Chondrocyte (in vitro differentiated cells): ENCODE results near the gene GPC1. TPM values are rescaled to one million over a fixed set of nuclear protein-coding genes. Genes with fewer than 3 reads are reported as not detected.

ENCODE experiments used
- DNase-seq: peaks from one replicate; pipeline ENCODE4 v3.0.0; 2021; ENCODE audit warnings: mixed read lengths, low spot score
- H3K27ac Mint-ChIP-seq: one replicate; pipeline ENCODE4 v1.8.0; 2021; ENCODE audit warnings: mild to moderate bottlenecking, moderate library complexity, mixed read lengths; ENCODE audit not compliant: unreplicated experiment
- H3K27me3 Mint-ChIP-seq: 2 replicates; pipeline ENCODE4 v1.8.0; 2021; ENCODE audit warnings: low read depth, mixed read lengths
- H3K36me3 Mint-ChIP-seq: 2 replicates; pipeline ENCODE4 v1.8.0; 2021; ENCODE audit warnings: low read depth, mixed read lengths
- H3K4me1 Mint-ChIP-seq: 2 replicates; pipeline ENCODE4 v1.8.0; 2021; ENCODE audit warnings: low read depth, mild to moderate bottlenecking, mixed read lengths
- H3K4me3 Mint-ChIP-seq: one replicate; pipeline ENCODE4 v1.8.0; 2021; ENCODE audit warnings: mild to moderate bottlenecking, moderate library complexity, mixed read lengths; ENCODE audit not compliant: unreplicated experiment
- H3K9me3 Mint-ChIP-seq: 2 replicates; pipeline ENCODE4 v1.8.0; 2021; ENCODE audit warnings: low read depth, mixed read lengths
- total RNA-seq: library from RNA; stranded (reverse); gene quantifications from 3 replicates; pipeline ENCODE4 v1.2.1, GENCODE V29; 2021
- TF ChIP-seq, protein P1 (sequence below): fragments of 200-600 bp; sonication (generic); IDR thresholded peaks from 2 replicates; pipeline ENCODE4 v1.5.0; 2021; ENCODE audit warnings: antibody characterized with exemption, mild to moderate bottlenecking, moderate library complexity

Gene GPC1
- total RNA-seq, 1 donor from 2014 or later: 264 TPM

DNA sequence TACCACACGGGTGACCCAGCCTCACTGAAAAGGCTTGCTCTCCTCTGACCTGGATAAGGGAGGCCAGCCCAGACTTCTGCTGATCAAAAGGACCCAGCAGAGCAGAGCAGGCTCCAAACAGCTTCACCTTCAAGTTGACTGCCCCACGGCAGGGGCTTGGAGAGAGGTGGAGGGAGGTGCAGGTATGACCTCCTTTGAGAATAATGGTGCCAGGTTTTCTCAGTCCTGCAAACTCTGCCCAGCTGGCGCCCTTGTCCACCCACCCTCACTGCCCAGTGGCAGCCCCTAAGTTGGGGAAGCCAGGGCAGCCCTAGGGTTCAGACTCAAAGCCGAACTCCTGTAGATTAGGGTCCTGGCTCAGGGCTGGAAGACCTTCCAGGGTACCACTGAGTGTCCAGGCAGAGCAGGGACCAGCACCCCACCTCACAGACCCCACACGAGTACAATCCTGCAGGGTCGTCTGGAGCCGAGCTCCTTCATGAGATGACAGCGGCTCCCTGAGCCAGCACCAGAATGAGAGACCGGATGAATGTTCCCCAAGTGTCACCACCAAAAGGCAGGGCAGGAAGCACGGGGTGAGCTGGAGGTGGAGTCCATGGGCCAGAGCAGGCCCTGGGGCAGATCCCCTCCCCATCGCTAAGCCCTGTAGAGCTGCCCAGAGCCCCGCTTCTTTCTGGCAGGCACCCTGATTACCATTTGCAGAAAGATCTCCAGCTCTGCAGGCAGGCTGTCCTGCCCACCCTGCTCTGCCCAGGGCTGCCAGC lies 3.6 kb upstream of the GPC1 start:
- TF ChIP-seq, protein P1, sequence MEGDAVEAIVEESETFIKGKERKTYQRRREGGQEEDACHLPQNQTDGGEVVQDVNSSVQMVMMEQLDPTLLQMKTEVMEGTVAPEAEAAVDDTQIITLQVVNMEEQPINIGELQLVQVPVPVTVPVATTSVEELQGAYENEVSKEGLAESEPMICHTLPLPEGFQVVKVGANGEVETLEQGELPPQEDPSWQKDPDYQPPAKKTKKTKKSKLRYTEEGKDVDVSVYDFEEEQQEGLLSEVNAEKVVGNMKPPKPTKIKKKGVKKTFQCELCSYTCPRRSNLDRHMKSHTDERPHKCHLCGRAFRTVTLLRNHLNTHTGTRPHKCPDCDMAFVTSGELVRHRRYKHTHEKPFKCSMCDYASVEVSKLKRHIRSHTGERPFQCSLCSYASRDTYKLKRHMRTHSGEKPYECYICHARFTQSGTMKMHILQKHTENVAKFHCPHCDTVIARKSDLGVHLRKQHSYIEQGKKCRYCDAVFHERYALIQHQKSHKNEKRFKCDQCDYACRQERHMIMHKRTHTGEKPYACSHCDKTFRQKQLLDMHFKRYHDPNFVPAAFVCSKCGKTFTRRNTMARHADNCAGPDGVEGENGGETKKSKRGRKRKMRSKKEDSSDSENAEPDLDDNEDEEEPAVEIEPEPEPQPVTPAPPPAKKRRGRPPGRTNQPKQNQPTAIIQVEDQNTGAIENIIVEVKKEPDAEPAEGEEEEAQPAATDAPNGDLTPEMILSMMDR: no peak
- Mint-ChIP-seq H3K9me3 (no peaks in the 10 kb centered on the region), H3K4me1 (peaks cover 14% of the 10 kb centered on the region), H3K4me3 (no peak overlapping the region), H3K36me3 (no peaks in the 10 kb centered on the region), H3K27ac (no peak overlapping the region), H3K27me3 (no peaks in the 10 kb centered on the region)
- no peak for DNase-seq

DNA sequence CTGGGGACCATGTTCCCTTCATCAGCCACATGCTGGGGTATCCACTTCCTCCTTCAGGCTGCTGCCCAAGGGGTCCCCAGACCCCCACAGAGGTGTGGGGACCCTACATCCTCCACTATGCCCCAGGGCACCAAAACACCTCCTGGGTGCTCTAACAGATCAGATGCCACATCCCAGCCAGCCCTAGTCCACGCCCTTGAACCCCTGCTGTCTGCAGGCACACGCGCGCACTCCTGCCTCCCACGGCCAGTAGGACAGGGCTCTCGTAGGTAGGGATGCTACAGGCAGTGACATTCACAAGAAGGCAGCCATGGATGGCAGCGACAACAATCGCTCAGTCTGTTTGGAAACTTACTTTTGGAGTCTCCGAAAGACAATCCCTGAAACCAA lies 3.0 kb upstream of the GPC1 start:
- no peaks in the 10 kb centered on the region for H3K9me3 Mint-ChIP-seq
- H3K27me3 Mint-ChIP-seq: no peaks in the 10 kb centered on the region
- no peak overlapping the region for H3K27ac Mint-ChIP-seq
- H3K36me3 Mint-ChIP-seq: no peaks in the 10 kb centered on the region
- DNase-seq: no peak
- H3K4me1 Mint-ChIP-seq: peaks cover 20% of the 10 kb centered on the region
- TF ChIP-seq, protein P1: no peak
- H3K4me3 Mint-ChIP-seq: no peak overlapping the region

GRCh38 chr2:240432820-240433801 lies 2.4 kb upstream of the GPC1 start:
- peak; percentile 90 for DNase-seq
- TF ChIP-seq, protein P1: no peak
- H3K36me3 Mint-ChIP-seq: no peaks in the 10 kb centered on the region
- peak overlapping the region; percentile 42 for H3K4me3 Mint-ChIP-seq
- peaks cover 26% of the 10 kb centered on the region for H3K4me1 Mint-ChIP-seq
- H3K9me3 Mint-ChIP-seq: no peaks in the 10 kb centered on the region
- no peak overlapping the region for H3K27ac Mint-ChIP-seq
- H3K27me3 Mint-ChIP-seq: no peaks in the 10 kb centered on the region

GRCh38 chr2:240433973-240434727 lies 1.3 kb upstream of the GPC1 start:
- Mint-ChIP-seq H3K36me3 (no peaks in the 10 kb centered on the region), H3K27me3 (no peaks in the 10 kb centered on the region), H3K27ac (peak overlapping the region; percentile 88), H3K9me3 (no peaks in the 10 kb centered on the region), H3K4me1 (peaks cover 31% of the 10 kb centered on the region), H3K4me3 (peak overlapping the region; percentile 79)
- DNase-seq: peak; percentile 93
- TF ChIP-seq, protein P1: no peak
